Ishikawa (cell line): Measurements from ENCODE around the gene NFE2L3.

Experiments used
- CEBPB ChIP-seq: IDR thresholded peaks from 2 replicates; pipeline ENCODE4 v1.6.1; 2012
- CREB1 ChIP-seq: IDR thresholded peaks from 2 replicates; pipeline ENCODE4 v1.6.1; 2012; ENCODE audit warnings: low read depth
- EGR1 ChIP-seq: IDR thresholded peaks from 2 replicates; pipeline ENCODE4 v1.6.1; 2012
- EP300 ChIP-seq: IDR thresholded peaks from 2 replicates; pipeline ENCODE4 v1.6.1; 2012; ENCODE audit warnings: borderline replicate concordance
- FOXM1 ChIP-seq: IDR thresholded peaks from 2 replicates; pipeline ENCODE4 v1.6.1; 2012; ENCODE audit warnings: low read depth, borderline replicate concordance
- NFIC ChIP-seq: IDR thresholded peaks from 2 replicates; pipeline ENCODE4 v1.6.1; 2012
- RAD21 ChIP-seq: IDR thresholded peaks from 2 replicates; pipeline ENCODE4 v1.6.1; 2012; ENCODE audit warnings: low read depth
- TAF1 ChIP-seq: IDR thresholded peaks from 2 replicates; pipeline ENCODE4 v1.6.1; 2012; ENCODE audit warnings: low read depth, mild to moderate bottlenecking
- TCF12 ChIP-seq: IDR thresholded peaks from 2 replicates; pipeline ENCODE4 v1.6.1; 2012; ENCODE audit warnings: low read depth
- TEAD4 ChIP-seq: IDR thresholded peaks from 2 replicates; pipeline ENCODE4 v1.6.1; 2012
- YY1 ChIP-seq: IDR thresholded peaks from 2 replicates; pipeline ENCODE4 v1.6.1; 2012; ENCODE audit warnings: low read depth
- ZBTB7A ChIP-seq: IDR thresholded peaks from 2 replicates; pipeline ENCODE4 v1.6.1; 2012; ENCODE audit warnings: low read depth
- TF ChIP-seq, protein P1 (sequence below): IDR thresholded peaks from 2 replicates; pipeline ENCODE4 v1.6.1; 2012; ENCODE audit warnings: low read depth, mild to moderate bottlenecking
- TF ChIP-seq, protein P2 (sequence below): IDR thresholded peaks from 2 replicates; pipeline ENCODE4 v1.6.1; 2012
- TF ChIP-seq, protein P3 (sequence below): IDR thresholded peaks from 2 replicates; pipeline ENCODE4 v1.6.1; 2012

NFE2L3 gene

DNA sequence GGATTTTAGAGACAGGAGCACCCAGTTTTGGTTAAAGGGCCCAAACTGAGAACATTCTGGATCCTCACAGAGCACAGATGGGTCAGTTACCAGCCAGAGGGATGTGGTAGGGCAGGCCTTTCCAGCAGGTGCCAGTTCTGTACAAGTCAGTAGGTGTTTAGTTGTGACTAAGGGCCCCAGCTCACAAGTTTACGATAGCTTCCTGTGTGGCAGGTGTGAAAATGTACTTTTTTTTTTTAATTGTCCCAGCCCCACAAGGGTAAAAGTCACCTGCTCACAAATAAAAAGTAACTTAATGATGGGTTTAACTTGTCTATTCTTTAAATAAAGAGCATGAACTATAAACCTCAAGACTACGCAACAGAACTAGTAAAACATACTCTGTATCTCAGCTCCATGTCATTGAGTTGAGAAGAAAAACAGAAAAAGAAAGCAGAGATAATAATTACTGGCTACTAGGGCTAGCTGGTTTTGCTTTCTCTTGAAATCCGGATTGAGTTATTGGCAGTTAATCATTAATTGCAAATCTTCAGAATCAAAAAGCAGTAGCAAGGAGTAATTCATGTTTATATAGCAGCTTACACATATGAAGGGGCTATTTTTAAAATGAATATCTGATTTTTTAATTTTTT lies 15.4 kb downstream of the NFE2L3 start:
- TF ChIP-seq, protein P1, sequence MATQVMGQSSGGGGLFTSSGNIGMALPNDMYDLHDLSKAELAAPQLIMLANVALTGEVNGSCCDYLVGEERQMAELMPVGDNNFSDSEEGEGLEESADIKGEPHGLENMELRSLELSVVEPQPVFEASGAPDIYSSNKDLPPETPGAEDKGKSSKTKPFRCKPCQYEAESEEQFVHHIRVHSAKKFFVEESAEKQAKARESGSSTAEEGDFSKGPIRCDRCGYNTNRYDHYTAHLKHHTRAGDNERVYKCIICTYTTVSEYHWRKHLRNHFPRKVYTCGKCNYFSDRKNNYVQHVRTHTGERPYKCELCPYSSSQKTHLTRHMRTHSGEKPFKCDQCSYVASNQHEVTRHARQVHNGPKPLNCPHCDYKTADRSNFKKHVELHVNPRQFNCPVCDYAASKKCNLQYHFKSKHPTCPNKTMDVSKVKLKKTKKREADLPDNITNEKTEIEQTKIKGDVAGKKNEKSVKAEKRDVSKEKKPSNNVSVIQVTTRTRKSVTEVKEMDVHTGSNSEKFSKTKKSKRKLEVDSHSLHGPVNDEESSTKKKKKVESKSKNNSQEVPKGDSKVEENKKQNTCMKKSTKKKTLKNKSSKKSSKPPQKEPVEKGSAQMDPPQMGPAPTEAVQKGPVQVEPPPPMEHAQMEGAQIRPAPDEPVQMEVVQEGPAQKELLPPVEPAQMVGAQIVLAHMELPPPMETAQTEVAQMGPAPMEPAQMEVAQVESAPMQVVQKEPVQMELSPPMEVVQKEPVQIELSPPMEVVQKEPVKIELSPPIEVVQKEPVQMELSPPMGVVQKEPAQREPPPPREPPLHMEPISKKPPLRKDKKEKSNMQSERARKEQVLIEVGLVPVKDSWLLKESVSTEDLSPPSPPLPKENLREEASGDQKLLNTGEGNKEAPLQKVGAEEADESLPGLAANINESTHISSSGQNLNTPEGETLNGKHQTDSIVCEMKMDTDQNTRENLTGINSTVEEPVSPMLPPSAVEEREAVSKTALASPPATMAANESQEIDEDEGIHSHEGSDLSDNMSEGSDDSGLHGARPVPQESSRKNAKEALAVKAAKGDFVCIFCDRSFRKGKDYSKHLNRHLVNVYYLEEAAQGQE, result no peak
- TF ChIP-seq, protein P2, sequence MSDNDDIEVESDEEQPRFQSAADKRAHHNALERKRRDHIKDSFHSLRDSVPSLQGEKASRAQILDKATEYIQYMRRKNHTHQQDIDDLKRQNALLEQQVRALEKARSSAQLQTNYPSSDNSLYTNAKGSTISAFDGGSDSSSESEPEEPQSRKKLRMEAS, result no peak

DNA sequence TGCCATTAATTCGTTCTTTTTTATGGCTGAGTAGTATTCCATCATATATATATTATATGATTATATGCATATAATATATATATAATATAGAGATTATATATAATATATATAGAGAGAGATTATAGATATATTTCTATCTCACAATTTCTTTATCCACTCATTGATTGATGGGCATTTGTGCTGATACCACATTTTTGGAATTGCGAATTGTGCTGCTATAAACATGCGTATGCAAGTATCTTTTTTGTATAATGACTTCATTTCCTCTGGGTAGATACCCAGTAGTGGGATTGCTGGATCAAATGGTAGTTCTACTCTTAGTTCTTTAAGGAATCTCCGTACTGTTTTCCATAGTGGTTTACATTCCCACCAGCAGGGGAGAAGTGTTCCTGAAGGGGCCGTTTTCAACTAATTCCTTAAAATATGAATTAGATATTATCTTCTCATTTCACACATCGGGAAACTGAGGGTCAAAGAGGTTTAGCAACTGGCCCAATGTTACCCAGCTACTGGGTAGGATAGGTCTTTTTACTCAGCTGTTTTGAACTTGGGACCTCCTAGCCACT lies 16.5 kb downstream of the NFE2L3 start:
- TF ChIP-seq TEAD4 (no peak), CEBPB (no peak), EP300 (no peak), ZBTB7A (no peak), CREB1 (no peak), RAD21 (no peak), FOXM1 (no peak), NFIC (no peak), YY1 (no peak), TCF12 (no peak)
- TF ChIP-seq, protein P2, result no peak
- TF ChIP-seq, protein P3, sequence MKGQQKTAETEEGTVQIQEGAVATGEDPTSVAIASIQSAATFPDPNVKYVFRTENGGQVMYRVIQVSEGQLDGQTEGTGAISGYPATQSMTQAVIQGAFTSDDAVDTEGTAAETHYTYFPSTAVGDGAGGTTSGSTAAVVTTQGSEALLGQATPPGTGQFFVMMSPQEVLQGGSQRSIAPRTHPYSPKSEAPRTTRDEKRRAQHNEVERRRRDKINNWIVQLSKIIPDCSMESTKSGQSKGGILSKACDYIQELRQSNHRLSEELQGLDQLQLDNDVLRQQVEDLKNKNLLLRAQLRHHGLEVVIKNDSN, result no peak

DNA sequence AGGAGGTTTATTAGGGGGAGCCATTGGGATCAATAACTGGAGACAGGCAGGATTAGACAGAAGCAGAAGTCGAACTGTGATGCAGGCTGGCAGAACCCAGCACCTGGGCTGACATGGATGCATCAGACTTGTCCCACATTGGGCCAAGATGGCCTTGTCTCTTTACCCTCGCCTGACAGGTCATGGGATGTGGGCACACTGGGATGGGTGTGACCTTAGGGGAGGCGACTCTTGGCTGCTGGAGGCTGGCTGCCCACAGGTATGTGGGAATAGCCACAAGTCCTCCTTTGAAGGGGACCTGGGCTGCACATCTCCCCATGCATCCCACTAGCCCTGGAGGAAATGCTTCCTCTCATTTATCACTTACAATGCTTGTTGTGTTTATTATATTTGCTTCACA lies 17.3 kb downstream of the NFE2L3 start:
- TF ChIP-seq, protein P2, result no peak
- no peak for TF ChIP-seq CREB1

DNA sequence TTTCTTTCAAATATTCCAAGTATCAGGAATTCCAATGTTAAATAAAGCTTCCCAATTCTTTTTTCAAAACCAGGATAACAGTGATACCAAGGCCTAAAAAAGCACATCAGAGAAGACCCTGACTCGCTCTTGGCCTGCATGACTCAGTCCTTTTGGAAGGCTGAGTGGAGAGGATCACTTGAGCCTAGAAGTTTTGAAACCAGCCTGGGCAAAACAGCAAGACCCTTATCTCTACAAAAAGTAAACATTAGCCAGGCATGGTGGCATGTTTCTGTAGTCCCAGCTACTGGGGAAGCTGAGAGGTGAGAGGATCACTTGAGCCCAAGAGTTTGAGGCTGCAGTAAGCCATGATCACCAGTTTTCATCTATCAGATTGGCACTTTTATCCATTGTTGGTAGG lies 18.7 kb downstream of the NFE2L3 start:
- TF ChIP-seq, protein P1, result no peak
- TF ChIP-seq, protein P2, result no peak
- no peak for TF ChIP-seq NFIC
- TF ChIP-seq TAF1, result no peak
- no peak for TF ChIP-seq EGR1
- no peak for TF ChIP-seq YY1
- TF ChIP-seq RAD21, result no peak
- TF ChIP-seq TCF12, result no peak
- no peak for TF ChIP-seq TEAD4
- no peak for TF ChIP-seq EP300
- TF ChIP-seq ZBTB7A, result no peak
- no peak for TF ChIP-seq CEBPB
- TF ChIP-seq FOXM1, result no peak
- TF ChIP-seq, protein P3, result no peak

DNA sequence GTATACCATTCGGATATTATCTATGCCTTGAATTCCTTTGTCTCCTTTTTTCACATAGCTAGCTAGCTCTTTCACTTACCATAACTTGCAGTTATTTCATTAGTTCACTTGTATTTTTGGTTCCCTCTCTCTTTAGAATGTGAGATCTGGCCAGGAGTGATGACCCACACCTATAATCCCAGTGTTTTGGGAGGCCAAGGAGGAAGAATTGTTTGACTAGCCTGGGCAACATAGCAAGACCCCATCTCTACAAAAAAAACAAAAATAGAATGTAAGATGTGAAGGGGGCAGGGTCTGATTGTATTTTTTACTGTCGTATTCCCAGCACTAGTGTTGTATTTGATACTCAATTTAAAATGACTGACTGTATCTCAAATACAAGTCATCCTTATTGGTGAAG lies 19.6 kb downstream of the NFE2L3 start:
- TF ChIP-seq FOXM1 (no peak), NFIC (no peak), RAD21 (no peak), CEBPB (no peak), TEAD4 (no peak), ZBTB7A (no peak), YY1 (no peak), EP300 (no peak)
- TF ChIP-seq, protein P3, result no peak
- TF ChIP-seq, protein P1, result no peak
